HCT116 (cell line): ENCODE measurements around the gene CCDC92B.

Experiments
- CEBPB ChIP-seq: IDR thresholded peaks from 2 replicates; pipeline ENCODE4 v1.6.1; 2012; ENCODE audit warnings: low read depth
- CTCF ChIP-seq, 3 experiments: fragments of 200-600 bp in 1 of 3; sonication (generic) in 1 of 3; IDR thresholded peaks in 2 of 3; conservative IDR thresholded peaks in 1 of 3; 2 replicates each; pipeline ENCODE4 v1.5.1; 2012 to 2017; ENCODE audit warnings: low read depth in 2 of 3, low read length in 2 of 3, antibody characterized with exemption in 1 of 3, borderline replicate concordance in 1 of 3, control low read depth in 1 of 3, mild to moderate bottlenecking in 1 of 3, mixed read lengths in 1 of 3, mixed run types in 1 of 3, moderate library complexity in 1 of 3; ENCODE audit not compliant: insufficient read depth in 1 of 3
- POLR2A ChIP-seq: IDR thresholded peaks from 2 replicates; pipeline ENCODE4 v1.7.0; 2011; ENCODE audit warnings: borderline replicate concordance; ENCODE audit not compliant: insufficient read depth, insufficient read length; ENCODE audit errors: extremely low read depth
- POLR2AphosphoS5 ChIP-seq: IDR thresholded peaks from 2 replicates; pipeline ENCODE4 v1.6.1; 2011; ENCODE audit warnings: mild to moderate bottlenecking, low read depth, low read length, moderate library complexity
- ZNF274 ChIP-seq: fragments of 200-500 bp; sonication (Bioruptor generic); IDR thresholded peaks from 2 replicates; pipeline ENCODE4 v1.6.1; 2014; ENCODE audit warnings: mild to moderate bottlenecking, low read depth, low read length, inconsistent platforms

GRCh38 chr17:2749058-2749783, at the start of gene CCDC92B:
- no peak for TF ChIP-seq CTCF (IDR thresholded peaks at IDR 0.05 in 2 of 3, conservative IDR thresholded peaks at IDR 0.05 in 1 of 3; ENCODE audit: borderline replicate concordance in 1 of 3, insufficient read depth in 1 of 3, low read depth in 2 of 3, low read length in 2 of 3)
- TF ChIP-seq CEBPB: no peak
- TF ChIP-seq POLR2A: no peak
- no peak for TF ChIP-seq ZNF274
- no peak for TF ChIP-seq POLR2AphosphoS5
